HepG2 (cell line): ENCODE measurements around the gene FN1. TPM values are rescaled to one million over a fixed set of nuclear protein-coding genes. Genes with fewer than 3 reads are reported as not detected.

Source experiments
- ATAC-seq: fragments of 200-7000 bp; cut with Tn5 transposase; 3 replicates; pipeline ENCODE4 v1.9.1; 2020; ENCODE audit warnings: mild to moderate bottlenecking, moderate library complexity
- BruUV-seq: library from RNA; stranded (reverse); fragments of 400-500 nt; replicated peaks from 2 replicates; lab custom pipeline; 2021; lab: Mats Ljungman, UMichigan
- CTCF ChIA-PET: fragments of 300-600 bp; formaldehyde crosslinking; extraction: SDS; loops from one replicate; lab custom pipeline; 2021; ENCODE audit warnings: low total read pairs, inconsistent platforms, low intra/inter-chr PET ratio; lab: Yijun Ruan, JAX
- POLR2A ChIA-PET: fragments of 350-600 bp; sonication (Branson Sonifier 250); formaldehyde crosslinking; loops from one replicate; lab custom pipeline; 2020; ENCODE audit warnings: antibody characterized with exemption, inconsistent platforms; lab: Yijun Ruan, JAX
- DNase-seq: peaks from one replicate; pipeline ENCODE4 v3.0.0-alpha.2; 2015; ENCODE audit warnings: low spot score
- FAIRE-seq: peaks from 3 replicates; lab custom pipeline; 2011; peaks lifted over from hg19 to GRCh38; lab: Jason Lieb, UNC
- H2AFZ ChIP-seq: one replicate; pipeline ENCODE4 v1.6.1; 2011; ENCODE audit warnings: low read length, inconsistent platforms
- H3K27ac ChIP-seq: fragments of 300-600 bp; 3 replicates; pipeline ENCODE4 v1.8.0; 2011; ENCODE audit warnings: mixed run types, mild to moderate bottlenecking, mixed read lengths, low read length, inconsistent platforms; ENCODE audit not compliant: insufficient read depth; ENCODE audit errors: extremely low read length
- H3K27me3 ChIP-seq, 2 experiments: fragments of 200-600 bp in 1 of 2; 2 replicates in 1 of 2; 3 replicates in 1 of 2; pipeline versions ENCODE4 v1.6.0 to v1.8.0; 2011; ENCODE audit warnings: low read length in 2 of 2, mild to moderate bottlenecking in 2 of 2, moderate library complexity in 2 of 2, inconsistent platforms in 1 of 2; ENCODE audit not compliant: insufficient read depth in 2 of 2, control insufficient read depth in 1 of 2
- H3K36me3 ChIP-seq, 2 experiments: fragments of 200-600 bp in 1 of 2; replicated peaks in 1 of 2; 2 replicates in 1 of 2; 3 replicates in 1 of 2; pipeline versions ENCODE4 v1.5.1 to v1.8.0; 2011; ENCODE audit warnings: low read length in 2 of 2, inconsistent platforms in 1 of 2; ENCODE audit not compliant: insufficient read depth in 2 of 2, control insufficient read depth in 1 of 2
- H3K4me1 ChIP-seq: 2 replicates; pipeline ENCODE4 v1.5.1; 2012; ENCODE audit warnings: low read length, inconsistent platforms; ENCODE audit not compliant: insufficient read depth
- H3K4me2 ChIP-seq: 2 replicates; pipeline ENCODE4 v1.6.0; 2011; ENCODE audit warnings: low read depth, low read length, inconsistent platforms
- H3K4me3 ChIP-seq, 3 experiments: fragments of 200-600 bp in 1 of 3; sonication (generic), shearing (Covaris generic) in 1 of 3; replicated peaks in 1 of 3; 2 replicates each; pipeline ENCODE4 v1.5.1; 2011 to 2016; ENCODE audit warnings: low read length in 3 of 3, inconsistent platforms in 2 of 3, low read depth in 2 of 3, mild to moderate bottlenecking in 2 of 3, control low read depth in 1 of 3, mixed read lengths in 1 of 3; ENCODE audit not compliant: insufficient read depth in 1 of 3
- H3K79me2 ChIP-seq: one replicate; pipeline ENCODE4 v1.6.1; 2011; ENCODE audit warnings: low read length, inconsistent platforms; ENCODE audit not compliant: insufficient read depth
- H3K9ac ChIP-seq: 2 replicates; pipeline ENCODE4 v1.6.0; 2011; ENCODE audit warnings: mild to moderate bottlenecking, low read depth, low read length, inconsistent platforms; ENCODE audit not compliant: insufficient read depth
- H3K9me3 ChIP-seq: 2 replicates; pipeline ENCODE4 v1.5.1; 2012; ENCODE audit warnings: mild to moderate bottlenecking, low read length
- H4K20me1 ChIP-seq: 2 replicates; pipeline ENCODE4 v1.6.0; 2011; ENCODE audit warnings: inconsistent platforms, mild to moderate bottlenecking, low read length, moderate library complexity; ENCODE audit not compliant: insufficient read depth
- AFF4 ChIP-seq: sonication (generic); formaldehyde crosslinking; IDR thresholded peaks from 2 replicates; pipeline ENCODE4 v1.4.0; 2020; ENCODE audit warnings: missing genetic modification reagents
- ARID2 ChIP-seq: sonication (generic); formaldehyde crosslinking; IDR thresholded peaks from 2 replicates; pipeline ENCODE4 v1.8.1; 2022; ENCODE audit warnings: mild to moderate bottlenecking, missing genetic modification reagents, borderline replicate concordance
- HNRNPH1 ChIP-seq: fragments of 200-400 bp; formaldehyde crosslinking; optimal IDR thresholded peaks from 2 replicates; pipeline ENCODE3; 2017; ENCODE audit warnings: mild to moderate bottlenecking, low read depth, low read length
- JUND ChIP-seq: sonication (generic); formaldehyde crosslinking; IDR thresholded peaks from 2 replicates; pipeline ENCODE4 v1.8.0; 2022; ENCODE audit warnings: mild to moderate bottlenecking, missing genetic modification reagents
- POLR2A ChIP-seq, 2 experiments: IDR thresholded peaks; 2 replicates each; pipeline ENCODE4 v1.6.1; 2011; ENCODE audit warnings: low read depth in 2 of 2, low read length in 2 of 2, mild to moderate bottlenecking in 1 of 2, moderate library complexity in 1 of 2; ENCODE audit not compliant: insufficient read depth in 1 of 2
- POLR2AphosphoS2 ChIP-seq: IDR thresholded peaks from 2 replicates; pipeline ENCODE4 v1.6.1; 2011; ENCODE audit warnings: low read depth, low read length, improper control_type of control experiment
- POLR2G ChIP-seq: fragments of 200-400 bp; formaldehyde crosslinking; IDR thresholded peaks from 2 replicates; pipeline ENCODE4 v1.6.1; 2018; ENCODE audit warnings: mild to moderate bottlenecking, low read depth, low read length, moderate library complexity
- RBM22 ChIP-seq: fragments of 200-400 bp; formaldehyde crosslinking; optimal IDR thresholded peaks from 2 replicates; pipeline ENCODE3; 2017; ENCODE audit warnings: mild to moderate bottlenecking, low read length, moderate library complexity
- ZEB1 ChIP-seq: IDR thresholded peaks from 2 replicates; pipeline ENCODE4 v1.6.1; 2012; ENCODE audit warnings: mild to moderate bottlenecking, low read depth, inconsistent platforms; ENCODE audit not compliant: insufficient replicate concordance
- ZNF142 ChIP-seq: sonication (generic); formaldehyde crosslinking; IDR thresholded peaks from 2 replicates; pipeline ENCODE4 v1.4.0; 2020; ENCODE audit warnings: missing genetic modification reagents
- ZSCAN30 ChIP-seq: sonication (generic); formaldehyde crosslinking; IDR thresholded peaks from 2 replicates; pipeline ENCODE4 v1.5.0; 2020; ENCODE audit warnings: mild to moderate bottlenecking, missing genetic modification reagents
- WGBS: methylation state at CpG from one replicate; pipeline ENCODE4 v1.1.6; 2017; ENCODE audit warnings: low lambda C conversion rate; 5-methylcytosine and 5-hydroxymethylcytosine counted together
- in situ Hi-C: cut with HindIII; loops from 2 replicates; pipeline ENCODE4 v1.10.0; 2017; ENCODE audit warnings: low pct_unique_long_range_greater_than_20kb; ENCODE audit not compliant: extremely low pct_ligation_motif_present
- intact Hi-C: fragments of 100-400 bp; cut with micrococcal nuclease; formaldehyde crosslinking; loops from one replicate; pipeline ENCODE4 v1.10.0; 2022; ENCODE audit not compliant: unreplicated experiment
- polyA plus RNA-seq, 8 experiments: library from polyadenylated mRNA; depleted of rRNA in 3 of 8; stranded (reverse) in 7 of 8; unstranded in 1 of 8; fragments of >200 nt; fragmentation: Illumina TruSeq in 4 of 8; extraction: Trizol in 4 of 8; gene quantifications; 2 replicates each; pipeline versions ENCODE4 v1.2.1 to v1.2.3, GENCODE V29; 2011 to 2016; ENCODE audit warnings: low read depth in 4 of 8, missing spikeins in 1 of 8, mixed read lengths in 1 of 8; ENCODE audit not compliant: insufficient read depth in 1 of 8
- total RNA-seq, 5 experiments: library from RNA; depleted of rRNA; stranded (reverse); fragments of >200 nt; fragmentation: Illumina TruSeq; extraction: Trizol; gene quantifications; 2 replicates each; pipeline ENCODE4 v1.2.3, GENCODE V29; 2016; ENCODE audit warnings: low read depth in 1 of 5

FN1 gene
- total and polyA plus RNA-seq, 2 of the 13 experiments (the other 11 are each of a cell fraction or from before 2014, with no cell fraction given), result 1,847 to 6,471 TPM

GRCh38 chr2:215382011-215382410, 53.9 kb downstream of the FN1 start:
- BruUV-seq, result no TSS peak
- TF ChIP-seq POLR2AphosphoS2 (0 out of 2 replicates have a peak, but pooled peaks have one; percentile 24), POLR2A (IDR thresholded peaks at IDR 0.05; ENCODE audit: insufficient read depth in 1 of 2, low read depth in 2 of 2, low read length in 2 of 2) (peak; percentile 25 to 37; a peak in 1 of 4 replicates), HNRNPH1 (no peak), ARID2 (CRISPR knock-in tag) (0 out of 2 replicates have a peak, but pooled peaks have one; percentile 27), RBM22 (peak; percentile 98), AFF4 (CRISPR knock-in tag) (peak; percentile 49; the same call in 1 of the 2 replicates), POLR2G (peak; percentile 50; the same call in 1 of the 2 replicates), ZEB1 (no peak), ZSCAN30 (no peak), JUND (CRISPR knock-in tag) (no peak), ZNF142 (CRISPR knock-in tag) (peak; percentile 47; the same call in 1 of the 2 replicates)

More at GRCh38 chr2:215382011-215382410, 53.9 kb downstream of the FN1 start:
- ATAC-seq, result peak; percentile 4; the same call in 2 of the 3 replicates
- in situ Hi-C loops, result no loop called here
- H3K27ac ChIP-seq, result no peak overlapping the region
- FAIRE-seq, result no peak
- H3K27me3 ChIP-seq, result no peaks in the 10 kb centered on the region
- no peaks in the 10 kb centered on the region for H3K4me1 ChIP-seq
- H3K4me3 ChIP-seq, result no peak overlapping the region
- H4K20me1 ChIP-seq, result peaks cover 19% of the 10 kb centered on the region
- no peak overlapping the region for H2AFZ ChIP-seq
- intact Hi-C loops, result no loop called here
- no peak for DNase-seq
- H3K79me2 ChIP-seq, result no peaks in the 10 kb centered on the region
- 97% methylated on average over 7 of the region's 7 CpGs for WGBS
- H3K4me2 ChIP-seq, result no peak overlapping the region
- no peaks in the 10 kb centered on the region for H3K9me3 ChIP-seq
- ChIA-PET CTCF (no interaction called here), POLR2A (interaction anchor here (1.0 kb wide), 1 partner anchor 11 kb away, joined by 3 read pairs; no protein-coding TSS in a partner anchor)
- no peak overlapping the region for H3K9ac ChIP-seq
- H3K36me3 ChIP-seq, result peaks cover 55 to 90% of the 10 kb centered on the region in 2 experiments
